Measurements from ENCODE around the gene MEIS1. TPM values are rescaled to one million over a fixed set of nuclear protein-coding genes. Genes with fewer than 3 reads are reported as not detected.

MEIS1 gene
- total and polyA plus RNA-seq, 2 experiments from 2014 or later, result 0.16 to 0.28 TPM

DNA sequence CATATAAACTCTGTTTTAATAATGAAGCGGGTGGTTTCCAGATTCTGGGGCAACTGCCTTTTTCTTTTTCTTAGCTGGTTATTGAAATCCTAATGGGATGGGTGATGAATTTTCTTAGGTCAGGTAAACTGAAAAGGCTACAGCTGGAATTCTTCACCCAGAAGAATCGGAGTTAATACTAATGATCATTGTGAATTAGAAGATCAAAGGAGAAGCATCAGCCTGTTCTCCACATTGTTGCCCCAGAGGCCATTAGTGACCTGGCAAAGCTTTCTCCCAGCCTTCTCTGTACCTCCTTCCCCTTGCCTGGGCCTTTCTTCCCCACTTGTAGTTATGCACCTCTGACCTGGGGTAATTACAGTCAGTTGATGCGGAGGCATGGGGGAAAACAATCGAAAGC is 82.8 kb downstream of the MEIS1 start (continued):
- TF ChIP-seq, protein P1, sequence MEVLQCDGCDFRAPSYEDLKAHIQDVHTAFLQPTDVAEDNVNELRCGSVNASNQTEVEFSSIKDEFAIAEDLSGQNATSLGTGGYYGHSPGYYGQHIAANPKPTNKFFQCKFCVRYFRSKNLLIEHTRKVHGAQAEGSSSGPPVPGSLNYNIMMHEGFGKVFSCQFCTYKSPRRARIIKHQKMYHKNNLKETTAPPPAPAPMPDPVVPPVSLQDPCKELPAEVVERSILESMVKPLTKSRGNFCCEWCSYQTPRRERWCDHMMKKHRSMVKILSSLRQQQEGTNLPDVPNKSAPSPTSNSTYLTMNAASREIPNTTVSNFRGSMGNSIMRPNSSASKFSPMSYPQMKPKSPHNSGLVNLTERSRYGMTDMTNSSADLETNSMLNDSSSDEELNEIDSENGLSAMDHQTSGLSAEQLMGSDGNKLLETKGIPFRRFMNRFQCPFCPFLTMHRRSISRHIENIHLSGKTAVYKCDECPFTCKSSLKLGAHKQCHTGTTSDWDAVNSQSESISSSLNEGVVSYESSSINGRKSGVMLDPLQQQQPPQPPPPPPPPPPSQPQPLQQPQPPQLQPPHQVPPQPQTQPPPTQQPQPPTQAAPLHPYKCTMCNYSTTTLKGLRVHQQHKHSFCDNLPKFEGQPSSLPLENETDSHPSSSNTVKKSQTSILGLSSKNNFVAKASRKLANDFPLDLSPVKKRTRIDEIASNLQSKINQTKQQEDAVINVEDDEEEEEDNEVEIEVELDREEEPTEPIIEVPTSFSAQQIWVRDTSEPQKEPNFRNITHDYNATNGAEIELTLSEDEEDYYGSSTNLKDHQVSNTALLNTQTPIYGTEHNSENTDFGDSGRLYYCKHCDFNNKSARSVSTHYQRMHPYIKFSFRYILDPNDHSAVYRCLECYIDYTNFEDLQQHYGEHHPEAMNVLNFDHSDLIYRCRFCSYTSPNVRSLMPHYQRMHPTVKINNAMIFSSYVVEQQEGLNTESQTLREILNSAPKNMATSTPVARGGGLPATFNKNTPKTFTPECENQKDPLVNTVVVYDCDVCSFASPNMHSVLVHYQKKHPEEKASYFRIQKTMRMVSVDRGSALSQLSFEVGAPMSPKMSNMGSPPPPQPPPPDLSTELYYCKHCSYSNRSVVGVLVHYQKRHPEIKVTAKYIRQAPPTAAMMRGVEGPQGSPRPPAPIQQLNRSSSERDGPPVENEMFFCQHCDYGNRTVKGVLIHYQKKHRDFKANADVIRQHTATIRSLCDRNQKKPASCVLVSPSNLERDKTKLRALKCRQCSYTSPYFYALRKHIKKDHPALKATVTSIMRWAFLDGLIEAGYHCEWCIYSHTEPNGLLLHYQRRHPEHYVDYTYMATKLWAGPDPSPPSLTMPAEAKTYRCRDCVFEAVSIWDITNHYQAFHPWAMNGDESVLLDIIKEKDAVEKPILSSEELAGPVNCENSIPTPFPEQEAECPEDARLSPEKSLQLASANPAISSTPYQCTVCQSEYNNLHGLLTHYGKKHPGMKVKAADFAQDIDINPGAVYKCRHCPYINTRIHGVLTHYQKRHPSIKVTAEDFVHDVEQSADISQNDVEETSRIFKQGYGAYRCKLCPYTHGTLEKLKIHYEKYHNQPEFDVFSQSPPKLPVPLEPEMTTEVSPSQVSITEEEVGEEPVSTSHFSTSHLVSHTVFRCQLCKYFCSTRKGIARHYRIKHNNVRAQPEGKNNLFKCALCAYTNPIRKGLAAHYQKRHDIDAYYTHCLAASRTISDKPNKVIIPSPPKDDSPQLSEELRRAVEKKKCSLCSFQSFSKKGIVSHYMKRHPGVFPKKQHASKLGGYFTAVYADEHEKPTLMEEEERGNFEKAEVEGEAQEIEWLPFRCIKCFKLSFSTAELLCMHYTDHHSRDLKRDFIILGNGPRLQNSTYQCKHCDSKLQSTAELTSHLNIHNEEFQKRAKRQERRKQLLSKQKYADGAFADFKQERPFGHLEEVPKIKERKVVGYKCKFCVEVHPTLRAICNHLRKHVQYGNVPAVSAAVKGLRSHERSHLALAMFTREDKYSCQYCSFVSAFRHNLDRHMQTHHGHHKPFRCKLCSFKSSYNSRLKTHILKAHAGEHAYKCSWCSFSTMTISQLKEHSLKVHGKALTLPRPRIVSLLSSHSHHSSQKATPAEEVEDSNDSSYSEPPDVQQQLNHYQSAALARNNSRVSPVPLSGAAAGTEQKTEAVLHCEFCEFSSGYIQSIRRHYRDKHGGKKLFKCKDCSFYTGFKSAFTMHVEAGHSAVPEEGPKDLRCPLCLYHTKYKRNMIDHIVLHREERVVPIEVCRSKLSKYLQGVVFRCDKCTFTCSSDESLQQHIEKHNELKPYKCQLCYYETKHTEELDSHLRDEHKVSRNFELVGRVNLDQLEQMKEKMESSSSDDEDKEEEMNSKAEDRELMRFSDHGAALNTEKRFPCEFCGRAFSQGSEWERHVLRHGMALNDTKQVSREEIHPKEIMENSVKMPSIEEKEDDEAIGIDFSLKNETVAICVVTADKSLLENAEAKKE (CRISPR knock-in tag; IDR thresholded peaks at IDR 0.05), result no peak
- no peak for TF ChIP-seq CREB1 (CRISPR knock-in tag; IDR thresholded peaks at IDR 0.05; ENCODE audit: low read depth)
- TF ChIP-seq, protein P2, sequence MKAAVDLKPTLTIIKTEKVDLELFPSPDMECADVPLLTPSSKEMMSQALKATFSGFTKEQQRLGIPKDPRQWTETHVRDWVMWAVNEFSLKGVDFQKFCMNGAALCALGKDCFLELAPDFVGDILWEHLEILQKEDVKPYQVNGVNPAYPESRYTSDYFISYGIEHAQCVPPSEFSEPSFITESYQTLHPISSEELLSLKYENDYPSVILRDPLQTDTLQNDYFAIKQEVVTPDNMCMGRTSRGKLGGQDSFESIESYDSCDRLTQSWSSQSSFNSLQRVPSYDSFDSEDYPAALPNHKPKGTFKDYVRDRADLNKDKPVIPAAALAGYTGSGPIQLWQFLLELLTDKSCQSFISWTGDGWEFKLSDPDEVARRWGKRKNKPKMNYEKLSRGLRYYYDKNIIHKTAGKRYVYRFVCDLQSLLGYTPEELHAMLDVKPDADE (IDR thresholded peaks at IDR 0.05), result no peak
- TF ChIP-seq STAT1 (IDR thresholded peaks at IDR 0.05; ENCODE audit: unreplicated experiment), result no peak
- TF ChIP-seq ZNF114 (CRISPR knock-in tag; IDR thresholded peaks at IDR 0.05), result no peak
- no peak for TF ChIP-seq EZH2phosphoT487 (IDR thresholded peaks at IDR 0.05; ENCODE audit: unreplicated experiment)
- TF ChIP-seq ZNF331 (CRISPR knock-in tag; IDR thresholded peaks at IDR 0.05; ENCODE audit: low read depth), result no peak
- TF ChIP-seq EZH2 (IDR thresholded peaks at IDR 0.05; ENCODE audit: low read depth, unreplicated experiment), result no peak
- TF ChIP-seq JUNB (IDR thresholded peaks at IDR 0.05; ENCODE audit: unreplicated experiment), result no peak

DNA sequence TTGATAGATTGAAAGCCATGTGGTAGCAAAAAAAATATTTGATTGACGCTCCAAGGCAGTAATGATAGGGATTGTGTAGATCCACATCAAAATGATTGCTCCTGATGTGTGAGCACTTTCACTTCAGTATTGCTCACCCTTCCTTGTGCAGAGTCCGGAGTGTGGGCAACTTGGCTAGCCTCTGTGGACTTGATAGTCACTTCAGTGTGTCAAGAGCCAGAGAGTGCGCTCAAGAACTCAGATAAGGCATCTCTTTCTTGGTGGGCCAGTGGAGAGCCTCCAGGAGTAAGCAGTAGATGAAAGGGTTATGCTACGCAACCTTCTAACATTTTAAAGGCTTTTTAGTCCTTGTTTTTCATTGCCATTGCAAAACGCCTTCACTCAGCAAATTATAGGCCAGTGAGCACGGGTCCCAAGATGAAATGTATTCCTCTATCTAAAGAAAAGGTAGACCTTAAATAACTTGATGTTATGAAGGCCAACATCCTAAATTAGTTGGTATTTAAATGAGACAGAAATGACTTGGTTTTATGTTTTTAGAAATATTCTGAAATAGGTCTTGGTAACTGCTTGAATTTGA is 84.4 kb downstream of the MEIS1 start:
- Histone ChIP-seq H3K79me2 (replicated peaks; ENCODE audit: insufficient read depth) (no peaks in the 10 kb centered on the region), H3K27me3 (ENCODE audit: insufficient read depth) (no peaks in the 10 kb centered on the region), H3K4me3 (no peak overlapping the region), H3K36me3 (ENCODE audit: insufficient read depth) (no peaks in the 10 kb centered on the region), H3F3A (replicated peaks; ENCODE audit: low read depth) (no peaks in the 10 kb centered on the region), H3K27ac (ENCODE audit: low read depth) (no peak overlapping the region), H3K9me2 (ENCODE audit: insufficient read depth) (no peaks in the 10 kb centered on the region), H3K4me2 (no peak overlapping the region), H3K4me1 (ENCODE audit: insufficient read depth) (peaks cover 38% of the 10 kb centered on the region), H2AFZ (no peak overlapping the region), H4K20me1 (replicated peaks; ENCODE audit: insufficient read depth) (no peaks in the 10 kb centered on the region)
- Mint-ChIP-seq H3K9me3 (no peaks in the 10 kb centered on the region), H3K4me3 (no peak overlapping the region), H3K36me3 (ENCODE audit: low read depth) (no peaks in the 10 kb centered on the region), H3K27ac (no peak overlapping the region), H3K27me3 (ENCODE audit: insufficient read depth, low read depth, poor library complexity) (no peaks in the 10 kb centered on the region), H3K4me1 (peaks cover 26% of the 10 kb centered on the region)
- ATAC-seq (no peak), DNase-seq (ENCODE audit: low spot score) (no peak)
- TF ChIP-seq REST (IDR thresholded peaks at IDR 0.05; ENCODE audit: unreplicated experiment) (no peak), EZH2 (IDR thresholded peaks at IDR 0.05; ENCODE audit: low read depth, unreplicated experiment) (no peak)
- TF ChIP-seq, protein P3, sequence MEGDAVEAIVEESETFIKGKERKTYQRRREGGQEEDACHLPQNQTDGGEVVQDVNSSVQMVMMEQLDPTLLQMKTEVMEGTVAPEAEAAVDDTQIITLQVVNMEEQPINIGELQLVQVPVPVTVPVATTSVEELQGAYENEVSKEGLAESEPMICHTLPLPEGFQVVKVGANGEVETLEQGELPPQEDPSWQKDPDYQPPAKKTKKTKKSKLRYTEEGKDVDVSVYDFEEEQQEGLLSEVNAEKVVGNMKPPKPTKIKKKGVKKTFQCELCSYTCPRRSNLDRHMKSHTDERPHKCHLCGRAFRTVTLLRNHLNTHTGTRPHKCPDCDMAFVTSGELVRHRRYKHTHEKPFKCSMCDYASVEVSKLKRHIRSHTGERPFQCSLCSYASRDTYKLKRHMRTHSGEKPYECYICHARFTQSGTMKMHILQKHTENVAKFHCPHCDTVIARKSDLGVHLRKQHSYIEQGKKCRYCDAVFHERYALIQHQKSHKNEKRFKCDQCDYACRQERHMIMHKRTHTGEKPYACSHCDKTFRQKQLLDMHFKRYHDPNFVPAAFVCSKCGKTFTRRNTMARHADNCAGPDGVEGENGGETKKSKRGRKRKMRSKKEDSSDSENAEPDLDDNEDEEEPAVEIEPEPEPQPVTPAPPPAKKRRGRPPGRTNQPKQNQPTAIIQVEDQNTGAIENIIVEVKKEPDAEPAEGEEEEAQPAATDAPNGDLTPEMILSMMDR (conservative IDR thresholded peaks at IDR 0.05; ENCODE audit: low read depth in 2 of 2), result no peak
